ENCODE measurements around the gene FAM120A.

Gene FAM120A

GRCh38 chr9:93467062-93467416 is 15.6 kb downstream of the FAM120A start:
- ChIA-PET CTCF (no interaction called here), POLR2A (no interaction called here)
- no peak for TF ChIP-seq CTCF (IDR thresholded peaks at IDR 0.05; ENCODE audit: control extremely low read depth, extremely low read depth, low read depth, missing control alignments)
- no peak for DNase-seq (ENCODE audit: extremely low spot score)

- ChIA-PET CTCF (interaction anchor here (2.1 kb wide), 1 partner anchor 14 kb away, joined by 7 read pairs; the partner anchor contains the start of gene FAM120AOS), POLR2A (no interaction called here)
- TF ChIP-seq CTCF (IDR thresholded peaks at IDR 0.05; ENCODE audit: control extremely low read depth, extremely low read depth, low read depth, missing control alignments) = no peak
- no peak for DNase-seq (ENCODE audit: extremely low spot score)
Observed at GRCh38 chr9:93467462-93467861, 16.0 kb downstream of the FAM120A start.

GRCh38 chr9:93468763-93469456 is 17.4 kb downstream of the FAM120A start:
- ChIA-PET CTCF (interaction anchor here (0.6 to 2.1 kb wide), 4 partner anchors 9 to 98 kb away, joined by 3 to 7 read pairs (median 4); partner anchors contain the start of gene FAM120AOS), POLR2A (no interaction called here)
- DNase-seq (ENCODE audit: extremely low spot score) = no peak

GRCh38 chr9:93470391-93470790 is 18.9 kb downstream of the FAM120A start:
- DNase-seq (ENCODE audit: extremely low spot score) = no peak
- CTCF ChIA-PET = interaction anchor here (0.9 kb wide), 1 partner anchor 17 kb away, joined by 3 read pairs; the partner anchor contains the start of gene FAM120AOS
- TF ChIP-seq CTCF (IDR thresholded peaks at IDR 0.05; ENCODE audit: control extremely low read depth, extremely low read depth, low read depth, missing control alignments) = no peak
- POLR2A ChIA-PET = no interaction called here

More at GRCh38 chr9:93468763-93469456, 17.4 kb downstream of the FAM120A start:
- no peak for TF ChIP-seq CTCF (IDR thresholded peaks at IDR 0.05; ENCODE audit: control extremely low read depth, extremely low read depth, low read depth, missing control alignments)

GRCh38 chr9:93471124-93471523 is 19.6 kb downstream of the FAM120A start:
- no peak for DNase-seq (ENCODE audit: extremely low spot score)
- POLR2A ChIA-PET = no interaction called here
- no peak for TF ChIP-seq CTCF (IDR thresholded peaks at IDR 0.05; ENCODE audit: control extremely low read depth, extremely low read depth, low read depth, missing control alignments)
- CTCF ChIA-PET = interaction anchor here (0.9 to 1.7 kb wide), 2 partner anchors 17 to 95 kb away, joined by 3 to 7 read pairs; partner anchors contain the start of gene FAM120AOS

- no peak for DNase-seq (ENCODE audit: extremely low spot score)
- POLR2A ChIA-PET = no interaction called here
- TF ChIP-seq CTCF (IDR thresholded peaks at IDR 0.05; ENCODE audit: control extremely low read depth, extremely low read depth, low read depth, missing control alignments) = no peak
- CTCF ChIA-PET = interaction anchor here (1.4 to 1.5 kb wide), 2 partner anchors 8 to 19 kb away, joined by 3 to 5 read pairs; no protein-coding TSS in a partner anchor
Observed at GRCh38 chr9:93473411-93473810, 21.9 kb downstream of the FAM120A start.

Data from GM10248 (cell line).